HG02973 (cell line): Measurements from ENCODE around the gene CACNB1.

Experiments
- ATAC-seq: cut with Tn5 transposase; IDR thresholded peaks from one replicate; pipeline ENCODE4 v1.9.1; 2021; ENCODE audit warnings: moderate library complexity; ENCODE audit not compliant: unreplicated experiment

The CACNB1 gene

DNA sequence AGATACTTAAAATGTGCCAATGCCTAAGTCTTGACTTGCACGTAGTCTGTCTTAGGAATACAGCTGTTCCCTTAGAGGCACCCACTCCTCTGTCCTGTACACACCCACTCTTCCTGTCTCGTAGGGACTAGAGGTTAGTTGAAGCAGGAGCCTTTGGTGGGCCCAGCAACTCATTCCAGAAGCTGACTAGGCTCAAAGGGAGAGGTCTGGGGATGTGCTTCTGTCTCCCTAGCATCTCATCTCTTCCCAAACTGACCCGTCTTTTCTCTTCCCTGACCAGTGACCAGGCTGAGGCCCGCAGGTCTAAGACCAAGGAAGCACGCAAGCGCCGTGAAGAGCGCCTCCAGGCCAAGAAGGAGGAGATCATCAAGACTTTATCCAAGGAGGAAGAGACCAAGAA lies 6.8 kb upstream of the CACNB1 start:
- no peak for ATAC-seq

GRCh38 chr17:39200957-39201510 lies 3.6 kb upstream of the CACNB1 start:
- ATAC-seq = no peak

DNA sequence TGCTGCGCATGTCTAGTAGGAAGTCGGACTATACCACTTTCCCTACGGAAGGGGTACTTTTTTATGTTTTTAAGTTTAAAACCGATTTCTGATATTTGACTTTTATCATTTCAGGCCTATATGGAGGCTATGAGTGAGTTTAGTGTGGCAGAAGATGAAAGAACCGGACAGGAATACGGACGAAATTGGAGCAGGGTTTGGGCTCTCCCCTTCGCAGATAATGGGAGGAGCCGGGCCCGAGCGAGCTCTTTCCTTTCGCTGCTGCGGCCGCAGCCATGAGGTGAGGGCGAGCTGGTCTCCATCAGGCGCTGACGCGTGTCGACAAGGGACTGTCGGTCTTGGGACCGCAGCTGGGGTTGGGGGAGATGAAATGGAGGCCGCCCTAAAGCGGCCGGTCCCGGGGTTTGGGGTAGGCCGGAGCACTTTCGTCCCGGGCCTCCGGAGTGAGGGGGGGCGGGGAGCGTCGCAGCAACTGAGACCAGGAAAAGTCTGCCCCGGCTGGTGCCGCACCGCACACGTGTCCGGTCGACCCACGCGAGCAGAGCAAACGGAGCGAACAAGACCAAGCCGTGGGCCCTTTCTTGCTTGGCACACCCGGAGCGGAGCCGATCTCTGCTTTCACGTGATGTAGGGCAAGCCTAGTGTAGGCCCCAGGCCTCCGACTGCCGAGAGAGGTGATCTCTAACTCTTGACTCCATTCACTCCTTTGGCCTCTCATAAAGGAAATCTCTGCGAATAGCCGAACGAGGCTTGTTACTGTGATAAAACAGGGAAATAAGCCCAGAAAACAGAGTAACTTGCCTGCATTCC lies 2.8 kb upstream of the CACNB1 start, which contains the start of gene RPL19:
TSS of gene RPL19 (plus strand) at position 214 of the 810 bp plus-strand sequence. CDS start at position 276, 62 bp downstream.
- peak; percentile 41 for ATAC-seq

- ATAC-seq = peak; percentile 62
Measured at GRCh38 chr17:39199820-39200069, 2.3 kb upstream of the CACNB1 start.

- no peak for ATAC-seq
Measured at GRCh38 chr17:39198186-39198566, 707 bp upstream of the CACNB1 start.

DNA sequence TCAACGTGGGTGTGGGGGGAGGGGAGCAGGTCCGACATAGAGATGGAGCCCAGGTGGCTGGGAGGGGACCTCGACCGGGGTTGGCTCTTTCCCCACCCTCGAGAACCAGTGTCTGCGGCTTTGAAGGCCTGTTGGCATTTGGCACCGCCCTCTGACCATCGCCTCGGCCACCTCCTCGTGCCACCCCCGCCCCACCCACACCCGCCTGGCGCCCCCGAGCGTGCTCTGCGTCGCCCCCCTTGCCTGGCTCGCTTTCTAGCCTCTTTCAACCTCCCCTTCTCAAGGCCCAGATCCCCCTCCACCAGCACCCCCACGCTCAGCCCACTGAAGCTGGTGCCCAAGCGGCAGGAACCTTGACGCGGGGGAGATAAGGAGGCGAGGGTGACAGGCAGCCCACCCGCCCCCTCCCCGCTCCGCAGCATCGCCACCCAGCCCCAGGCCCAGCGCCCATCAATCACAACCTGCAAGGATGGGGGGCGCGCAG lies 619 bp downstream of the CACNB1 start:
- no peak for ATAC-seq

GRCh38 chr17:39196241-39196807 lies 1.1 kb downstream of the CACNB1 start:
- no peak for ATAC-seq

- ATAC-seq = no peak
Measured at GRCh38 chr17:39195568-39196160, 1.8 kb downstream of the CACNB1 start.

GRCh38 chr17:39194985-39195524 lies 2.4 kb downstream of the CACNB1 start:
- ATAC-seq = no peak

GRCh38 chr17:39194089-39194984 lies 3.1 kb downstream of the CACNB1 start:
- no peak for ATAC-seq

- no peak for ATAC-seq
Measured at GRCh38 chr17:39193346-39193745, 4.1 kb downstream of the CACNB1 start.

GRCh38 chr17:39192901-39193300 lies 4.6 kb downstream of the CACNB1 start:
- no peak for ATAC-seq

GRCh38 chr17:39191750-39192510 lies 5.5 kb downstream of the CACNB1 start:
- ATAC-seq = no peak

DNA sequence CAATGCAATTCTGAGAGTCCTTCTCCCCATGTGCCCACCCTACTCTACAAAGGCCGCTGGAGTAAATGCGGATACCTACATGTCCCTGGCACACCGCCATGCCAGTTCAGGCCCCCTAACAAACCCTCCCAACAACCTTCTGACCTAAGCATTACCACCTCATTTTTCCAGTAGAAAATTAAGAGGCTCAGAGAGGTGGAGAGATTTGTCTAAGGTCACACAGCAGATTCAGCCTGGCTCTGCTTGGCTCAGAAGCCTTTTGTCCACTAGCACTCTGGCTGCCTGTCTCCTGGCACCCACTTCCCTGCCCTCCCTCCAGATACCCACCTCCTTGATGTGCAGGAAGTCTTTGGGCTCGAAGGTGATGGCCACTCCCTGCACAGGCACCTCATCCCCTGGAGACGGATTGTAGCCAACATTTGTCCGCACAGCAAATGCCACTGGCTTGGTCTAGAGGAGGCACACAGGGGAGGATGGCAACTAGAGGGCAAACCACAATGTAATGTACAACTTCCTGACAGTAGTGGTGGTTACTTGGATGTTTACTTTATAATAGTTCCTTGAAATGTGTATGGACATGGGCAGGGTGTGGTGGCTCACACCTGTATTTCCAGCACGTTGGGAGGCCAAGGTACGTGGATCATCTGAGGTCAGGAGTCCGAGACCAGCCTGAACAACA lies 10.2 kb downstream of the CACNB1 start:
- no peak for ATAC-seq

- ATAC-seq = no peak
Measured at GRCh38 chr17:39186481-39187002, 10.9 kb downstream of the CACNB1 start.

DNA sequence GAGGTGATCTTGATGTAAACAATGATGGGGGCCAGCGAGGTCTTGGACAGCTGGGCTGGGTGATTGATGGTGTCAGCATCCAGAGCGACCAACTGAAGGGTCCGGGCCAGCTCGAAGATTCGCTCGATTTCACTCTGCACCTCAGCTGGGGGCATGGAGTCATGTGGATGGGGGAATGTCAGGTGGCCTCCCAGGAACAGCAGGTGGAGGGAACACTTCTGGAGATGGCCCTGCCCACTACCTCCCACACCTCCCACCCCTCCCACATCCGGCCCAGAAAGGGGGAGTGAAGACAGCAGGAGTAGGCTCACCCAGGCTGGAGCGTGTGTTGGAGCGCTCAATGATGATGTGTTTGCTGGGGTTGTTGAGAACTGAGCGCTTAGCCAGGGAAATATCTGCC lies 13.7 kb downstream of the CACNB1 start:
- ATAC-seq = no peak

DNA sequence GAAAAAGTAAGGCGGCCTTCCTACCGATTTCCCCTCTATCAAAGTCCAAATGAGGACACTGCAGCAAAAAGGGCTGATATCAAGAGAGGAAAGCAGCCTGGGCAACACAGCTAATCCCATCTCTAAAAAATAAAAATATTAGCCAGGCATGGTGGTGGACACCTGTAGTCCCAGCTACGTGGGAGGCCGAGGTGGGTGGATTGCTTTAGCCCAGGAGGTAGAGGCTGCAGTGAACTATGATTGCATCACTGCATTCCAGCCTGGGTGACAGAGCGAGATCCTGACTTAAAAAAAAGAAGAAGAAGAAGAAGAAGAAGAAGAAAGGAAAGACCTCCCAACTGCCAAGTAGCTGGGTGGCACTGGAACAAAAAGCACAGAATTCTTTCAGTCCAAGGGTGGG lies 14.4 kb downstream of the CACNB1 start:
- ATAC-seq = no peak

DNA sequence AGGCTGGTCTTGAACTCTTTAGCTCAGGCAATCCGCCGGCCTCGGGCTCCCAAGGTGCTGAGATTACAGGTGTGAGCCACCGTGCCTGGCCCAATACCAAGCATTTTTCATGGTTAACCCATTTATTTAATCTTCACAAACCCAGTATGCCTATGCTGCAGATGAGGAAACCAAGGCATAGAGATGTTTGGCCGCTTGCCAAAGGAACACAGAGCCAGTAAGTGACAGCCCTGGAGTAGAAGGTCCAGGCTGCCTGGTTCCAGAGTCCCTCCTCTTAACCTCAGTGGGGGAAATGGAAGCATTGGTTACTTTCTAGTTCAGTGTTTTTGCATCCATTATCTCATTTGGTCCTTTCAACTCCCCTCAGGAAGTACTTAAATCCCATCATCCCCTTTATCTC lies 16.2 kb downstream of the CACNB1 start:
- ATAC-seq = no peak

DNA sequence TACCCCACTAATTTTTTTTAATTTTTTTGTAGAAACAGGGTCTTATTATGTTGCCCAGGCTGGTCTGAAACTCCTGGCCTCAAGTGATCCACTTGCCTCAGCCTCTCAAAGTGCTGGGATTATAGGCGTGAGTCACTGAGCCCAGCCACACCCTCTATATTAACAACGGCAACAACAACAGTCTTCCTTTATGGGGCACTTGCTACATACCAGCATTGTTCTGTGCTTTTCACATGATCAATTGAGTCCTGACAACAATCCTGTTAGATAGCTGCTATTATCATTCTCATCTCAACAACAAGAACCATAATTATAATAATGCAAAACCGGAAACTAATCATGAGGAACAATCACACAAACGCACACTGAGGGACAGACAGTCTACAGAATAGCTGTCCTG lies 18.9 kb downstream of the CACNB1 start:
- ATAC-seq = no peak
